HG02588 (cell line): ENCODE results near the gene TFAP2D.

Experiments
- ATAC-seq: cut with Tn5 transposase; IDR thresholded peaks from one replicate; pipeline ENCODE4 v1.9.1; 2021; ENCODE audit warnings: mild to moderate bottlenecking, moderate library complexity; ENCODE audit not compliant: unreplicated experiment

The TFAP2D gene

GRCh38 chr6:50718566-50718965 lies 5.2 kb downstream of the TFAP2D start:
- no peak for ATAC-seq

GRCh38 chr6:50720623-50721022 lies 7.3 kb downstream of the TFAP2D start:
- ATAC-seq, result no peak

- ATAC-seq, result no peak
Observed at GRCh38 chr6:50721978-50722377, 8.7 kb downstream of the TFAP2D start.

GRCh38 chr6:50722829-50723554 lies 9.7 kb downstream of the TFAP2D start:
- ATAC-seq, result no peak

- no peak for ATAC-seq
Observed at GRCh38 chr6:50724381-50725124, 11.2 kb downstream of the TFAP2D start.

GRCh38 chr6:50734488-50734887 lies 21.2 kb downstream of the TFAP2D start:
- no peak for ATAC-seq

GRCh38 chr6:50742161-50742560 lies 28.8 kb downstream of the TFAP2D start:
- no peak for ATAC-seq

- no peak for ATAC-seq
Observed at GRCh38 chr6:50744976-50745375, 31.6 kb downstream of the TFAP2D start.

GRCh38 chr6:50762798-50763197 lies 49.5 kb downstream of the TFAP2D start:
- no peak for ATAC-seq

- ATAC-seq, result no peak
Observed at GRCh38 chr6:50778696-50779095, 65.4 kb downstream of the TFAP2D start.

- no peak for ATAC-seq
Observed at GRCh38 chr6:50780382-50780781, 67.1 kb downstream of the TFAP2D start.

GRCh38 chr6:50785921-50786320 lies 72.6 kb downstream of the TFAP2D start:
- ATAC-seq, result no peak

- peak; percentile 60 for ATAC-seq
Observed at GRCh38 chr6:50791900-50792508, 78.7 kb downstream of the TFAP2D start.

GRCh38 chr6:50792771-50793170 lies 79.4 kb downstream of the TFAP2D start:
- no peak for ATAC-seq

GRCh38 chr6:50795574-50795973 lies 82.2 kb downstream of the TFAP2D start:
- ATAC-seq, result no peak

- no peak for ATAC-seq
Observed at GRCh38 chr6:50804283-50804682, 91.0 kb downstream of the TFAP2D start.

GRCh38 chr6:50807035-50807434 lies 93.7 kb downstream of the TFAP2D start:
- no peak for ATAC-seq

- peak; percentile 41 for ATAC-seq
Observed at GRCh38 chr6:50815436-50816114, 102.2 kb downstream of the TFAP2D start.

- ATAC-seq, result peak; percentile 65
Observed at GRCh38 chr6:50816115-50816675, 102.9 kb downstream of the TFAP2D start.

GRCh38 chr6:50816947-50817645 lies 103.8 kb downstream of the TFAP2D start:
- ATAC-seq, result no peak

GRCh38 chr6:50817646-50817950 lies 104.3 kb downstream of the TFAP2D start:
- no peak for ATAC-seq
